Neuronal stem cell (in vitro differentiated cells): ENCODE data around the gene CLIC4.

Experiments used
- DNase-seq: peaks from one replicate; pipeline ENCODE4 v3.0.0-alpha.2; 2013; ENCODE audit warnings: low spot score
- H2AFZ ChIP-seq: one replicate; pipeline ENCODE4 v1.6.1; 2013; ENCODE audit warnings: mild to moderate bottlenecking, low read length, inconsistent platforms
- H2AK5ac ChIP-seq: 2 replicates; pipeline ENCODE4 v1.6.1; 2013; ENCODE audit warnings: low read depth, mild to moderate bottlenecking, inconsistent platforms, low read length, moderate library complexity, mixed read lengths
- H2BK120ac ChIP-seq: 2 replicates; pipeline ENCODE4 v1.6.1; 2013; ENCODE audit warnings: low read depth, mild to moderate bottlenecking, inconsistent platforms, low read length, moderate library complexity, mixed read lengths
- H2BK12ac ChIP-seq: one replicate; pipeline ENCODE4 v1.6.1; 2013; ENCODE audit warnings: low read length, inconsistent platforms
- H2BK15ac ChIP-seq: 2 replicates; pipeline ENCODE4 v1.6.1; 2013; ENCODE audit warnings: mild to moderate bottlenecking, low read length, inconsistent platforms, mixed read lengths
- H2BK5ac ChIP-seq: one replicate; pipeline ENCODE4 v1.6.1; 2013; ENCODE audit warnings: inconsistent platforms, mild to moderate bottlenecking, low read length, moderate library complexity
- H3K14ac ChIP-seq: one replicate; pipeline ENCODE4 v1.6.1; 2013; ENCODE audit warnings: low read length, inconsistent platforms
- H3K18ac ChIP-seq: 2 replicates; pipeline ENCODE4 v1.6.1; 2013; ENCODE audit warnings: low read length, inconsistent platforms
- H3K23ac ChIP-seq: 2 replicates; pipeline ENCODE4 v1.6.1; 2013; ENCODE audit warnings: low read depth, mild to moderate bottlenecking, mixed read lengths, low read length, inconsistent platforms; ENCODE audit not compliant: poor library complexity
- H3K27ac ChIP-seq: replicated peaks from 3 replicates; pipeline ENCODE4 v1.5.1; 2013; ENCODE audit warnings: low read length, inconsistent platforms
- H3K27me3 ChIP-seq, 3 experiments: 2 replicates each; pipeline ENCODE4 v1.6.1; 2013; ENCODE audit warnings: low read length in 3 of 3, mild to moderate bottlenecking in 2 of 3, inconsistent platforms in 1 of 3, low read depth in 1 of 3, mixed read lengths in 1 of 3, moderate library complexity in 1 of 3; ENCODE audit not compliant: control insufficient read depth in 3 of 3, insufficient read depth in 3 of 3
- H3K36me3 ChIP-seq, 2 donors: replicated peaks in 1 of 2; 2 replicates each; pipeline ENCODE4 v1.6.1; 2013; ENCODE audit warnings: low read length in 2 of 2; ENCODE audit not compliant: control insufficient read depth in 2 of 2, insufficient read depth in 2 of 2
- H3K4ac ChIP-seq: 2 replicates; pipeline ENCODE4 v1.6.1; 2013; ENCODE audit warnings: inconsistent platforms, mild to moderate bottlenecking, low read length, moderate library complexity
- H3K4me1 ChIP-seq, 2 donors: 1 replicate in 1 of 2; 2 replicates in 1 of 2; pipeline ENCODE4 v1.6.1; 2013; ENCODE audit warnings: low read length in 2 of 2, low read depth in 1 of 2; ENCODE audit not compliant: control insufficient read depth in 2 of 2, insufficient read depth in 1 of 2
- H3K4me2 ChIP-seq: one replicate; pipeline ENCODE4 v1.6.1; 2013; ENCODE audit warnings: mild to moderate bottlenecking, low read length, inconsistent platforms; ENCODE audit not compliant: insufficient read depth, poor library complexity, severe bottlenecking
- H3K4me3 ChIP-seq, 2 donors: 2 replicates each; pipeline ENCODE4 v1.5.1; 2013; ENCODE audit warnings: low read length in 2 of 2, mild to moderate bottlenecking in 2 of 2, inconsistent platforms in 1 of 2, moderate library complexity in 1 of 2
- H3K79me1 ChIP-seq: one replicate; pipeline ENCODE4 v1.6.1; 2013; ENCODE audit warnings: low read depth, mild to moderate bottlenecking, inconsistent platforms, low read length, moderate library complexity
- H3K9ac ChIP-seq: one replicate; pipeline ENCODE4 v1.6.1; 2013; ENCODE audit warnings: mild to moderate bottlenecking, low read depth, low read length, inconsistent platforms; ENCODE audit not compliant: poor library complexity
- H3K9me3 ChIP-seq, 2 donors: replicated peaks in 1 of 2; 2 replicates each; pipeline versions ENCODE3 to v1.6.1; 2013; ENCODE audit warnings: low read length in 2 of 2, mild to moderate bottlenecking in 2 of 2, inconsistent platforms in 1 of 2, low read depth in 1 of 2, mixed read lengths in 1 of 2, moderate library complexity in 1 of 2; ENCODE audit not compliant: control insufficient read depth in 2 of 2, insufficient read depth in 1 of 2
- H4K8ac ChIP-seq: one replicate; pipeline ENCODE4 v1.6.1; 2013; ENCODE audit warnings: low read depth, mild to moderate bottlenecking, inconsistent platforms, low read length, moderate library complexity
- H4K91ac ChIP-seq: one replicate; pipeline ENCODE4 v1.6.1; 2013; ENCODE audit warnings: low read length, low read depth, mild to moderate bottlenecking, inconsistent platforms; ENCODE audit not compliant: poor library complexity
- WGBS, 2 donors: extraction: QIAGEN DNeasy Blood & Tissue Kit; methylation state at CpG; one replicate each; pipeline ENCODE4 v1.1.7; 2013; ENCODE audit warnings: missing lambda C conversion rate in 2 of 2, mixed read lengths in 1 of 2; ENCODE audit not compliant: insufficient read length in 2 of 2, insufficient replicate concordance in 1 of 2; ENCODE audit errors: extremely low coverage in 2 of 2; 5-methylcytosine and 5-hydroxymethylcytosine counted together

Gene CLIC4

DNA sequence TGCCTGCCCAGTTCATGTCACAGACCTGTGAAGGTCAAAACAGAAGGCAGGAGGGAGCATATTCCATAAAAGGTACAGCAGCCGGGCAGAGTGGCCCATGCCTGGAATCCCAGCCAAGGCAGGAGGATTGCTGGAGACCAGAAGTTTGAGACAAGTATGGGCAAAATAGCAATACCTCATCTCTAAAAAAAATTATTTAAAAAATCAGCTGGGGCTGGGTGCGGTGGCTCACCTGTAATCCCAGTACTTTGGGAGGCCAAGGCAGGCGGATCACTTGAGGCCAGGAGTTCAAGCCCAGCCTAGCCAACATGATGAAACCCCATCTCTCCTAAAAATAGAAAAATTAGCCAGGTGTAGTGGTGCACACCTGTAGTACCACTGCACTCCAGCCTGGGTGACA, 120.3 kb downstream of the CLIC4 start:
- Histone ChIP-seq H2BK15ac (no peak overlapping the region), H4K8ac (no peak overlapping the region), H2BK120ac (no peak overlapping the region), H3K4ac (no peak overlapping the region), H3K27me3 (peaks cover 0 to 62% (median 0%) of the 10 kb centered on the region in 3 experiments), H3K18ac (no peak overlapping the region), H3K27ac (no peak overlapping the region), H2BK12ac (no peak overlapping the region), H3K4me2 (no peak overlapping the region), H3K79me1 (no peaks in the 10 kb centered on the region), H2AFZ (no peak overlapping the region), H3K9ac (no peak overlapping the region), H3K4me1 (peaks cover 3 to 10% of the 10 kb centered on the region in 2 donors), H3K9me3 (no peaks in the 10 kb centered on the region), H3K23ac (no peak overlapping the region), H3K14ac (no peak overlapping the region), H2BK5ac (no peak overlapping the region), H4K91ac (no peak overlapping the region), H3K4me3 (no peak overlapping the region), H3K36me3 (no peaks in the 10 kb centered on the region), H2AK5ac (no peak overlapping the region)
- no CpG with 5 or more reads among the region's 3 CpGs for WGBS, 2 donors
- no peak for DNase-seq

GRCh38 chr1:24866211-24867083, 121.2 kb downstream of the CLIC4 start:
- no CpG with 5 or more reads among the region's 17 CpGs for WGBS, 2 donors
- no peaks in the 10 kb centered on the region for H3K79me1 ChIP-seq
- H2BK120ac ChIP-seq: no peak overlapping the region
- no peak overlapping the region for H3K18ac ChIP-seq
- H2AFZ ChIP-seq: no peak overlapping the region
- H4K91ac ChIP-seq: no peak overlapping the region
- H3K4ac ChIP-seq: no peak overlapping the region
- no peak overlapping the region for H2AK5ac ChIP-seq
- no peak overlapping the region for H2BK12ac ChIP-seq
- H3K9ac ChIP-seq: no peak overlapping the region
- H3K27me3 ChIP-seq: peaks cover 0 to 53% (median 0%) of the 10 kb centered on the region in 3 experiments
- H3K27ac ChIP-seq: no peak overlapping the region
- H3K4me2 ChIP-seq: no peak overlapping the region
- no peak overlapping the region for H3K4me3 ChIP-seq
- H2BK15ac ChIP-seq: no peak overlapping the region
- no peak overlapping the region for H4K8ac ChIP-seq
- no peak overlapping the region for H2BK5ac ChIP-seq
- no peaks in the 10 kb centered on the region for H3K9me3 ChIP-seq
- peaks cover 3 to 10% of the 10 kb centered on the region in 2 donors for H3K4me1 ChIP-seq
- no peak for DNase-seq
- H3K14ac ChIP-seq: no peak overlapping the region
- no peaks in the 10 kb centered on the region for H3K36me3 ChIP-seq
- H3K23ac ChIP-seq: no peak overlapping the region

- DNase-seq: no peak
- Histone ChIP-seq H3K9me3 (no peaks in the 10 kb centered on the region), H3K27ac (no peak overlapping the region), H3K4ac (no peak overlapping the region), H3K27me3 (peaks cover 0 to 46% (median 0%) of the 10 kb centered on the region in 3 experiments), H2AFZ (no peak overlapping the region), H3K36me3 (no peaks in the 10 kb centered on the region), H2BK120ac (no peak overlapping the region), H3K4me2 (no peak overlapping the region), H2BK15ac (peak overlapping the region; percentile 28), H3K23ac (peak overlapping the region; percentile 25), H3K14ac (no peak overlapping the region), H3K79me1 (no peaks in the 10 kb centered on the region), H4K8ac (no peak overlapping the region), H3K9ac (peak overlapping the region; percentile 13), H3K4me1 (peaks cover 3 to 8% of the 10 kb centered on the region in 2 donors), H2AK5ac (peak overlapping the region; percentile 73), H2BK5ac (no peak overlapping the region), H2BK12ac (no peak overlapping the region), H3K4me3 (no peak overlapping the region), H3K18ac (peak overlapping the region; percentile 41), H4K91ac (no peak overlapping the region)
- no CpG with 5 or more reads among the region's 18 CpGs for WGBS, 2 donors
These were observed 122.0 kb downstream of the CLIC4 start for GRCh38 chr1:24867084-24867870.
